ENCODE data around the gene C1orf94.

Gene C1orf94

DNA sequence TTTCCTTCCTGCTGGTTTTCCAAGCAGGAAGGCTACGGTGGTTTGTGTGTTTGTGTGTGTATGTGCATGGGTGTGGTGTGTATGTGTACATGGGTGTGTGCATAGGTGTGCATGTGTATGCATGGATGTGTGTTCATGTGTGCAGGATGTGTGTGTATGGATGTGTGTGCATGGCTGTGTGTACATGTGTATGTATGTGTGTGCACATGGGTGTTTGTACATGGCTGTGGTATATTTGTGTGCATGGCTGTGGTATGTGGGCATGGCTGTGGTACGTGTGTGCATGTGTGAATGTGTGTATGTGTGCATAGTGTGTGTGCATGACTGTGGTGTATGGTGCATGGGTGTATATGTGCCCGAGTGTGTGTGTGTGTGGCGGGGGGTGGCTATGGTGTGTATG lies 12.3 kb downstream of the C1orf94 start:
- H3K27me3 Mint-ChIP-seq, result peaks cover 17% of the 10 kb centered on the region
- no peaks in the 10 kb centered on the region for H3K9me3 Mint-ChIP-seq
- H3K27ac Mint-ChIP-seq, result no peak overlapping the region
- H3K4me1 Mint-ChIP-seq, result no peaks in the 10 kb centered on the region
- no peak overlapping the region for H3K4me3 Mint-ChIP-seq
- no peaks in the 10 kb centered on the region for H3K36me3 Mint-ChIP-seq

DNA sequence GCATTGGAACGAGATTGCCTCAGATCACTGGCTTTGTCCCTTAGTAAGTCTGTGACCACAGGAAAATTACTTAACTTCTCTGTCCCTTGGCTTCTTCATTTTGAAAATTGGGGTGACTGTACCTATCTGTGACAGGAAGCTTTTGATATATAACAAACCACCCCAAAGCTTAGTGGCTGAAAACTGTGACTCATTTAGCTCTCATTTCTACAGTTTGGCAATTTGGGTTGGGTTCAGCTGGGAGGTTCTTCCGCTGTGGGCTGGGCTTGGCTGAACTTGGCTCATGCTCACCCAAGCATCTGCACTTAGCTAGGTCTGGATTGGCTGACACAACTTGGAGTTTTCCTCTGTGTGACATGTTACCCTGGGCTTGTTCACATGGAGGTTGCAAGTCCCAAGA lies 14.0 kb downstream of the C1orf94 start:
- H3K36me3 Mint-ChIP-seq, result no peaks in the 10 kb centered on the region
- no peaks in the 10 kb centered on the region for H3K9me3 Mint-ChIP-seq
- H3K27ac Mint-ChIP-seq, result no peak overlapping the region
- no peak overlapping the region for H3K4me3 Mint-ChIP-seq
- peaks cover 15% of the 10 kb centered on the region for H3K27me3 Mint-ChIP-seq
- H3K4me1 Mint-ChIP-seq, result no peaks in the 10 kb centered on the region

DNA sequence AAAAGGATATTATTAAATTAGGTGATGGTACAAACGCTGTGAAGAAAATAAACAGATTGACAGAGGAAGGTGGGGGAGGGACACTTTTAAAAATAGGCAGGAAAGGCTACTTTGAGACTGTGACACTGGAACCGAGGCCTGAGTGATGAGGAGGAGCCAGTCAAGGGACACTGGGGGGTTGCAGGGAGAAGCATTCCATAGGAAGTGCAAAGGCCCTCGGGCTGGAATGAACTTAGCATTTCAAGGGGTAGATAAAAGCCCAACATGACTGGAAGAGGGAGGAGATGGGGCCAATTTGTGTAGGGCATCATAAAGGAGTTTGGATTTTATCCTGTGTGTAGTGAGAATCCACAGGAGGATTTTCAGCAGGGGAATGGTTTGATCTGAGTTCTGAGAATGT lies 15.9 kb downstream of the C1orf94 start:
- Mint-ChIP-seq H3K9me3 (no peaks in the 10 kb centered on the region), H3K27ac (no peak overlapping the region), H3K4me3 (no peak overlapping the region), H3K36me3 (no peaks in the 10 kb centered on the region), H3K4me1 (no peaks in the 10 kb centered on the region), H3K27me3 (peaks cover 15% of the 10 kb centered on the region)

DNA sequence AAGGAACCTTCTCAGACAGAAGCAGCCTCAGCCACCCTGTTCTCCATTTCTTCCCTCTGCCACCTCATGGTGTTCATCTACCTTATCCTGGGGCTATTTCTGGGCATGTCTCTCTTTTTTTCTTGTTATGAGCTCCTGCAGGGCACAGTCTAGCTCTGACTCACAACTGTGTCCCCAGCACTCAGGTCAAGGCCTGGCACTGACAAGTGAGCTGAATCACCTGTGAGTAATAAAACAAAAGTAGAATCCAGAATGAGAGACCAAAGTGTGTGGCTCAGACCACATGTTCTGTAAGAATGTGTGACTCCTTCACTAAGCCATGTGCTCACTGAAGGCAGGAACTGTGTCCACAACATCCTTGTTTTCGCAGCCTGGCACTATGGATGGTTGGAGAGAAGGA lies 23.2 kb downstream of the C1orf94 start:
- Mint-ChIP-seq H3K27me3 (no peaks in the 10 kb centered on the region), H3K36me3 (no peaks in the 10 kb centered on the region), H3K4me3 (no peak overlapping the region), H3K9me3 (no peaks in the 10 kb centered on the region), H3K27ac (no peak overlapping the region), H3K4me1 (no peaks in the 10 kb centered on the region)

DNA sequence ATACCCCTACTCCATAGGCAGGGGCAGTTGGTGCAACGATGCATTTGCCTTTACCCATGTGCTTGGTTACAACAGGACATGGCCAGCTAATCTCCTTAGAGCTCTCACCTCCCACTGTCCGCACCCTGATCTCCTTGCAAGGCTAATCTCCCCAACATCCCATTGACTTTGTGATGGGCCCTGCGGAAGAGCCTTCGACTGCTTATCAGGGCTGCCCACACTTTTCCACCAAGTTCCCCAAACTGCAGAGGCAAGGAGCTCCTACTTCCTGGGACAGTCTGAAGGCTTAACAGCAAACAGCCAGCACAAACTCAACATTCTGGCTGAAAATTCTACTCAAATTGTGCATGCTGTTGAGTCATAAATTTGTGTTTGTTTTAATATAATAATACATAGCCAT lies 36.0 kb downstream of the C1orf94 start:
- Mint-ChIP-seq H3K27ac (no peak overlapping the region), H3K9me3 (no peaks in the 10 kb centered on the region), H3K4me1 (no peaks in the 10 kb centered on the region), H3K36me3 (no peaks in the 10 kb centered on the region), H3K4me3 (no peak overlapping the region), H3K27me3 (no peaks in the 10 kb centered on the region)

DNA sequence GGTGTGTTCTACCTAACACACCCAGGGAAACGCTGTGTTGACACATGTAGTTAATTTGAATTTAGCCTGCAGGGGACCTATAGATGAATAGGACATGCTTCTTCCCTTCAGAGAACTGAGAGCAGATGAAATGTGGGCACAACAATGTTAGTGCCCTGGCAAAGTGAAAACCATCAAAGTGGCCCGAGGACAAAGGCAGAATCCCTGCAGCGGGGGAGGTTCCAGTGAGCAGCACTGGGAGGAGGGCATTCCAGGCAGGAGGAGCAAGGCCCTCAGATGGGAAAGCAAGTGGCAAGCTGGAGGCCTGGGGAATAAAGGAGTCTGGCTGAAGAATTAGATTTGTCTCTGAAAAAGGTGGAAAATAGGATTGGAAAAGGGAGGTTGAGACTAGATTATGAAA lies 37.2 kb downstream of the C1orf94 start:
- Mint-ChIP-seq H3K9me3 (no peaks in the 10 kb centered on the region), H3K36me3 (no peaks in the 10 kb centered on the region), H3K4me3 (no peak overlapping the region), H3K27ac (no peak overlapping the region), H3K4me1 (no peaks in the 10 kb centered on the region), H3K27me3 (no peaks in the 10 kb centered on the region)

DNA sequence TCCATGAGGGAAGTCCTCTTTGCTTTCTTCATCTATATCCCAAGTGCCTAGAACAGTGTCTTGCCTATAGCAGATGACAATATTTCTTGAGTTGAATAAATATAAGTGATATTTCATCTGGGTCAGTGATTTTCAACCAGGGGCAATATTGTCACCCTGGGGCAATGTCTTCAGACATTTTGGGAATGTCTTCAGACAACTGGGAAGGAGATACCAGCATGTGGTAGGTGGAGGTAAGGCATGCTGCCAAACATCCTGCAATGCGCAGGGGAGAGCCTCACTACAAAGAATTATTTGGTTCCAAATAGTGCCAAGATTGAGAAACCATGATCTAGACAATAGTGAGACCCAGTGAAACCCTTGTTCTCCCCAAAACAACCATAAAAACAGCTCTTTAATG lies 54.7 kb downstream of the C1orf94 start:
- no peak overlapping the region for H3K4me3 Mint-ChIP-seq

DNA sequence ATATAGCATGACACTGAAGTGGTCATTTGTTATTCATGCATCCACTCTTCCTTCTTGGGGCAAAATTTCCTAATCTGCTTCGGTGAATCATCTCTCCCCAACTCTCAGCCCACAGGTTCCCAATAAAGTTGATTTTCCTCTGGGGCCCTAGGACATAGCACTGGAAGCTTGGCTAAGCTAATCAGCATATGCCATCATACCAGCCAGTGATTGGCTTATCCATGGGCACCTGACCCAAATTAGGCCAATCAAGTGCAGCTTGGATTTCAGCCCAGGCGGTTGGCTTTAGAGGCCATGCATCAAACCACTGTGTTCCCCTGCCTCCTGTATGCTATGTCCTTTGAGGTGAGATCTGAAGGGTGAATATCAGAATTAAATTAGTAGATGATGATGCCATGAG lies 58.9 kb downstream of the C1orf94 start:
- H3K27ac Mint-ChIP-seq, result no peak overlapping the region
- H3K27me3 Mint-ChIP-seq, result peaks cover 8% of the 10 kb centered on the region
- H3K4me3 Mint-ChIP-seq, result no peak overlapping the region
- H3K36me3 Mint-ChIP-seq, result no peaks in the 10 kb centered on the region
- peaks cover 8% of the 10 kb centered on the region for H3K9me3 Mint-ChIP-seq
- no peaks in the 10 kb centered on the region for H3K4me1 Mint-ChIP-seq

More for the DNA sequence above, 54.7 kb downstream of the C1orf94 start:
- Mint-ChIP-seq H3K4me1 (no peaks in the 10 kb centered on the region), H3K27me3 (peaks cover 14% of the 10 kb centered on the region), H3K36me3 (no peaks in the 10 kb centered on the region), H3K27ac (no peak overlapping the region), H3K9me3 (peaks cover 8% of the 10 kb centered on the region)

DNA sequence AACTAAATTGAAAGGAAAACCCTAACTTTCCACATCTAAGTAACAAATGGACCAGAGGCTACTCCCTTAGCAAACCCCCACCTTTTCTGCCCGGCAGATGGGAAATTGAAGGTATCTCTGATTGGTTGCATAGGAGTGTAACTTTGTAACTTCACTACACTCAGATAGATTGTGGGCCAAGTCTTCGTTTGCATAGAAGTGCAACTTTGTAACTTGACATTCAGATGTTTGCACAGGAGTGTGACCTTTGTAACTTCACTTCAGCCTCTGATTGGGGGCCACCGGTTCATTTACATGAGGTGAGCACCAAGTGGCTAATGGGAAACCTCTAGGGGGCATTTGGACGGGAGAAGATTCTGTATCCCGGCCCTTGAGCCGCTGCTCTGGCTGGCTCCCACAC lies 59.4 kb downstream of the C1orf94 start:
- Mint-ChIP-seq H3K4me3 (no peak overlapping the region), H3K27me3 (peaks cover 8% of the 10 kb centered on the region), H3K9me3 (peaks cover 8% of the 10 kb centered on the region), H3K27ac (no peak overlapping the region), H3K4me1 (no peaks in the 10 kb centered on the region), H3K36me3 (no peaks in the 10 kb centered on the region)

DNA sequence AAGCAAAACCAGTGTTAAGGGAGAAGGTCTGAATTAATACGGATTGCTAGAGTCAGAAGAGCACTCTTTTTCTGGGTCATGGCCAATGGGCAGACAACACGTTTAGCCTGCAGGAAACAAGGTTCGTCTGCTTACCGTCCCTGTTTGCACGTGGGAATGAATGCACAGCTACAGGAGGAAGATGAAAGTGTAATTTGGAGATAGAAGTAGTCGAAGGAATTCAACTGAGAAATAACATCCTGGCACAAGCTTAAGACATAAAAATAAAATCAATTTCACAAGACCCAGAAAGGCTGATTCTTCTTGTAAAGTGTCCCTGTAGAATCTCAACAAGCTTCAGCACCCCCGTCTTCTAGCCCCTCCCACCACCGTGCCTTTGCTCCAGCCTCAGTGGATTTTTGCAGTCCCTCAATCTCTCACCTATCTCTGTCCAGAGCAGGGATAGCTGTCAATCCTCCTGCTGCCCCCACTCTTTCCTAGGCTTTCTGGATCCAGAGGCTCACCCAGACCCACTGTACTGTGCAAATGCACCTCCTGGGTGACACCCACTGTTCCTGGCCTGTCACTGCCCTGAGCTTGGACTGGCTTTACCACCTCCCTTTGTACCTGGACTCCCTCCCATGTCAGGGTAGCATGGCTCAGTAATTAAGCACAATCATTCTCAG lies 60.6 kb downstream of the C1orf94 start:
- Mint-ChIP-seq H3K4me1 (no peaks in the 10 kb centered on the region), H3K27ac (no peak overlapping the region), H3K9me3 (peaks cover 12% of the 10 kb centered on the region), H3K27me3 (peaks cover 10% of the 10 kb centered on the region), H3K36me3 (no peaks in the 10 kb centered on the region), H3K4me3 (no peak overlapping the region)

DNA sequence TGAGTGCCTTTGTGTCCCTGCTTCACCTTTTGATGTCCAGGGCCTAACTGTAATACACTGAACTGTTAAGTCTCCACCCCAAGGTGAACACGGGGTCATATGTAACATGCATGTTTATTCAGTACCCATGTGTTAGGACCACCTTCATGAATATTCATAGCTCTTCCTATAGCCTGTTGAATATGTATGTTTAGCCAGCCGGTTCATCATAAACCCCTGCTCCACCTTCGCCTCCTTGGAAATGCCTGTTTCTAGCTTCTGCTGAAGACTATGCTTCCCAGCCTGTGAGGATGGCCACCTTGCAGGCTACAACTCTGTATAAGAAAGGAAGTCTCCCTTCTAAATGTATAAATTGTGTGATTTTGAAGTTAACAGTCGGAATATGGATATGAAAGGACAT lies 69.3 kb downstream of the C1orf94 start:
- Mint-ChIP-seq H3K27me3 (peaks cover 37% of the 10 kb centered on the region), H3K27ac (no peak overlapping the region), H3K36me3 (no peaks in the 10 kb centered on the region), H3K9me3 (peaks cover 4% of the 10 kb centered on the region), H3K4me1 (no peaks in the 10 kb centered on the region), H3K4me3 (no peak overlapping the region)

DNA sequence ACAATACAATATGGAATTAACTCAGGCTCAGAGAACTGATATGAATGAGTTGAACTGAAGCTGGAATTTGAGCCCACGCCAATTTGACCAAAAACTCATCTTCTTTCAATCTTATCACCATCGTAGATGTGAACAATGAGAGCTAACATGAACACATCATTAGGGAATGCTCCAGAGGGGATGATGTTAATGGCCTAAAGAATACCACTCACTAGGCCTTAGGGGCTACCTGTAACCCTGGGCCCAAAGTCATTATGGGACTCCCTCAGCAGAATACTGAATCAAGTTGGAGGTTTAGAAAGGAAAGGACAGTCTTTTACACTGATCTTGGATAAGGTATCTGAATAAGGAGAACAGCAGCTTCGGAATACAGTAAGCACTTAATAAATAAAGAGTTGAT lies 73.6 kb downstream of the C1orf94 start:
- H3K36me3 Mint-ChIP-seq, result no peaks in the 10 kb centered on the region
- peaks cover 23% of the 10 kb centered on the region for H3K27me3 Mint-ChIP-seq
- no peak overlapping the region for H3K27ac Mint-ChIP-seq
- H3K9me3 Mint-ChIP-seq, result no peaks in the 10 kb centered on the region
- no peak overlapping the region for H3K4me3 Mint-ChIP-seq
- H3K4me1 Mint-ChIP-seq, result no peaks in the 10 kb centered on the region

DNA sequence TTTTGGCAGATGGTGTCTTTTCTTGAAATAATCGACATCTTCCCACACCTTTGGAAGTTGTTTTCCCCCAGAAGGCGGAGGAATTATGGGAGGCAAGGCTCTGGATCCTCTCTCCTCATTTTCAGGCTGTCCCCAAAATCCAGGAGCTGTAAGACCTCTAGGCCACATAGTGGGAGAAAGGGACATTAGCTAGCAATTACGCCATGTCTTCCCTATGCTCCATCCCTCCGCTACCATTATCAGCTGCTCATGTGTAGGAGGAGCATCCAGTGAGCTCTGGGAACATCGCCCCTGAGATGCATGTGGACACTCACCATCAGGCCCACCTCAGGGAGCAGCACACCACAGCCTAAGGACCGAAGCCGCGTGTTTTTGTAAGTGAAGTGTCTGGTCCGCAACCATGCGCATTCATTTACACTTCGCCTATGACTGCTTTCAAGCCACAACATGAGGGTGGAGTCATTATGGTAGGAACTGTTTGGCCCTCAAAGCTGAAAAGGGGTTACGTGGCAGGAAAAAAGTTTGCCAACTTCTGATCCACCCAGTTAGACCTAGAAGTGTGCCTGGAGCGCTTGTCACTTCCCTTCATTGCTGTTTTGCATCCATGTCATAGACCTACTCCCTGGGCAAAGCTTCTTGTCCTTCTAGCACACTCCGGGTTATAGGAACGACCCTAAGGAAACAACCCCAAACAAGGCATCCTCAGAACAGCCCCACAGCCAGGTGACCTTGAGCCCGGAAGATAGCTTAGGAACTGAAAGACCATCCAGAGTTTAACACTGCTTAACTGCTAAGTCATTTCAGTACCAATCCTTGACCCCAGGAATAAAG lies 85.5 kb downstream of the C1orf94 start:
- no peaks in the 10 kb centered on the region for H3K9me3 Mint-ChIP-seq
- peaks cover 11% of the 10 kb centered on the region for H3K27me3 Mint-ChIP-seq
- no peak overlapping the region for H3K4me3 Mint-ChIP-seq
- no peaks in the 10 kb centered on the region for H3K4me1 Mint-ChIP-seq
- no peak overlapping the region for H3K27ac Mint-ChIP-seq
- H3K36me3 Mint-ChIP-seq, result no peaks in the 10 kb centered on the region

DNA sequence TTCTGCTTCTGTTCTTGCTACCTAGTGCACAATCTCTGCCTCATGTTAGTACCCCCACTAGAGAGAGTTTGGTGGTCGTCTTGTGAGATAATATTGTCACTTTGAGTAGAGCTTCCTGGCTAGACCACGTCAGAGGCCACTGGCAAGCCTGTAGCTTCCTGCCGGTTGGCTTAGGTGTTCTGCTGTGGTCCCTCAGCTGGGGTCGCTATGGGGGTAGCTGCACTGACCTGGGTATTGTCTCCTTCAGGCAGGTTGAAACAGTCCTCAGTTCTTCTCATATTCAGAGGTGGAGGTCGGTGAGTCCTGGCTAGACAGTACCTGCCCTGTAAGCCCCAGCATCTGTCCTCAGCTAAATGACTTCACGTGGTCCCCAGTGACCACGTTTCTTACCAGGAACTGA lies 86.2 kb downstream of the C1orf94 start:
- Mint-ChIP-seq H3K4me3 (no peak overlapping the region), H3K27ac (no peak overlapping the region), H3K36me3 (no peaks in the 10 kb centered on the region), H3K4me1 (no peaks in the 10 kb centered on the region), H3K9me3 (no peaks in the 10 kb centered on the region), H3K27me3 (peaks cover 11% of the 10 kb centered on the region)

DNA sequence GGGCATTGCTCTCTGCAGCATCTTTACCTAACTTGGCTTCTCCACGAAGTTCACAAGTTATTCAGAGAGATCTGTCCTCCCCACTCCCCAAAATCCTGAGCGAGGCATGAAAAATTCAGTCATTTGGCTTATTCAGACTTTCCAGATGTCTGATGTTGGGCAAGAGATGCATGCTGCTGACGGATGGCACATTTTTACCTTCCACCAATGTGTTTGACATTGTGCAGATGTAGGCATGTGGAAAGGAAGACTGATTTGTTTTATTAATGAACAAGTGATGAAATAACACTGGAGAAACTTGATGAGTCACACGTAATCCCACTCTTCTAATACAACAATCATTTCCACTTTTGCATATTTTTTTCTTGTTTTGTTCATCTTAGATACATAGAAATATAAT lies 86.7 kb downstream of the C1orf94 start:
- Mint-ChIP-seq H3K4me1 (no peaks in the 10 kb centered on the region), H3K27ac (no peak overlapping the region), H3K4me3 (no peak overlapping the region), H3K9me3 (no peaks in the 10 kb centered on the region), H3K27me3 (peaks cover 10% of the 10 kb centered on the region), H3K36me3 (no peaks in the 10 kb centered on the region)

DNA sequence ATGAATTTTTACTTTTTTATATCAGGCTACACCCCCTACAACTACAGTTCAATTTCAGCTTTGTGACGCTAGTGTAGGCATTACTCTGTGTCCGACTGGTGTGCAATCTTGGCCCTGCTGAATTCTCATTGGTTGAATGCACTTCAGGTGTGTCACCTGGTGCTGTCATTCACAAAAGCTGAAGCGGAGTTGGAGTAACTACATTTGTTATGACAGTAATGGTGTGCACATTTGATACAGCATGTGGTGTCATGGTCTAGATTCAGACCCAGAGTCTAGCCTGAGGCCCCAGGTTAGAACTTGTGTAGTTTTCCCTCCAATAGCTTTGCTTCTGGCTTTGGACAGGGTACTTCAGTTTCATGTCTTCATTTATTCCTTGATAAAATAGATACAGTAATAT lies 88.7 kb downstream of the C1orf94 start:
- no peaks in the 10 kb centered on the region for H3K36me3 Mint-ChIP-seq
- H3K4me3 Mint-ChIP-seq, result no peak overlapping the region
- H3K27ac Mint-ChIP-seq, result no peak overlapping the region
- no peaks in the 10 kb centered on the region for H3K4me1 Mint-ChIP-seq
- H3K9me3 Mint-ChIP-seq, result no peaks in the 10 kb centered on the region
- H3K27me3 Mint-ChIP-seq, result peaks cover 7% of the 10 kb centered on the region
